Activated naive CD4-positive, alpha-beta T cell treated with anti-CD3 and anti-CD28 coated beads, Interleukin-2, amount 10 ng/mL, durations not matched to agents 7 days and 5 days (primary cell): ENCODE measurements around the gene ZMYND8.
"Not testable (repeated sequence)": the region's sequence is repeated elsewhere in the genome, so short reads cannot be mapped to it uniquely, and the experiment has no call there.

Source experiments
- CTCF ChIA-PET: fragments of 350-600 bp; sonication (Branson Sonifier 250); formaldehyde crosslinking; loops from one replicate; lab custom pipeline; 2021; ENCODE audit warnings: antibody characterized with exemption; lab: Charles Lee
- DNase-seq: peaks from one replicate; pipeline ENCODE4 v3.0.0-alpha.2; 2020
- H3K27ac Mint-ChIP-seq: one replicate; pipeline ENCODE4 v1.8.0; 2021; ENCODE audit warnings: mild to moderate bottlenecking, moderate library complexity, mixed read lengths
- H3K27me3 Mint-ChIP-seq: one replicate; pipeline ENCODE4 v1.8.0; 2021; ENCODE audit warnings: mild to moderate bottlenecking, mixed read lengths
- H3K36me3 Mint-ChIP-seq: one replicate; pipeline ENCODE4 v1.8.0; 2021; ENCODE audit warnings: mixed read lengths
- H3K4me1 Mint-ChIP-seq: one replicate; pipeline ENCODE4 v1.8.0; 2021; ENCODE audit warnings: mixed read lengths
- H3K4me3 Mint-ChIP-seq: one replicate; pipeline ENCODE4 v1.8.0; 2021; ENCODE audit warnings: mild to moderate bottlenecking, moderate library complexity, mixed read lengths
- H3K9me3 Mint-ChIP-seq: one replicate; pipeline ENCODE4 v1.8.0; 2021; ENCODE audit warnings: mixed read lengths

Gene ZMYND8

GRCh38 chr20:47245166-47245565, 111.3 kb downstream of the ZMYND8 start:
- not testable (repeated sequence) for H3K27ac Mint-ChIP-seq, H3K9me3 Mint-ChIP-seq, H3K4me3 Mint-ChIP-seq, H3K27me3 Mint-ChIP-seq, H3K4me1 Mint-ChIP-seq, DNase-seq
- H3K36me3 Mint-ChIP-seq: peaks cover 56% of the 10 kb centered on the region
- CTCF ChIA-PET: interaction anchor here (0.6 to 1.8 kb wide), 2 partner anchors 139 to 1118 kb away, joined by 3 to 4 read pairs; no protein-coding TSS in a partner anchor

- H3K9me3 Mint-ChIP-seq: no peaks in the 10 kb centered on the region
- CTCF ChIA-PET: interaction anchor here (0.6 to 1.8 kb wide), 2 partner anchors 140 to 1119 kb away, joined by 3 to 4 read pairs; no protein-coding TSS in a partner anchor
- no peaks in the 10 kb centered on the region for H3K27me3 Mint-ChIP-seq
- no peak overlapping the region for H3K27ac Mint-ChIP-seq
- H3K4me3 Mint-ChIP-seq: no peak overlapping the region
- no peak for DNase-seq
- H3K36me3 Mint-ChIP-seq: peaks cover 53% of the 10 kb centered on the region
- no peaks in the 10 kb centered on the region for H3K4me1 Mint-ChIP-seq
Observed at GRCh38 chr20:47244451-47244850, 112.0 kb downstream of the ZMYND8 start.

GRCh38 chr20:47243532-47244305, 112.8 kb downstream of the ZMYND8 start:
- no peak for DNase-seq
- CTCF ChIA-PET: interaction anchor here (2.1 kb wide), 1 partner anchor 140 kb away, joined by 7 read pairs; no protein-coding TSS in a partner anchor
- H3K27ac Mint-ChIP-seq: peak overlapping the region; percentile 61
- no peak overlapping the region for H3K4me3 Mint-ChIP-seq
- H3K4me1 Mint-ChIP-seq: no peaks in the 10 kb centered on the region
- H3K27me3 Mint-ChIP-seq: no peaks in the 10 kb centered on the region
- peaks cover 50% of the 10 kb centered on the region for H3K36me3 Mint-ChIP-seq
- no peaks in the 10 kb centered on the region for H3K9me3 Mint-ChIP-seq

- Mint-ChIP-seq H3K27ac (no peak overlapping the region), H3K27me3 (no peaks in the 10 kb centered on the region), H3K4me1 (no peaks in the 10 kb centered on the region), H3K9me3 (no peaks in the 10 kb centered on the region), H3K4me3 (no peak overlapping the region), H3K36me3 (peaks cover 52% of the 10 kb centered on the region)
- no peak for DNase-seq
- CTCF ChIA-PET: interaction anchor here (2.1 kb wide), 1 partner anchor 141 kb away, joined by 7 read pairs; no protein-coding TSS in a partner anchor
Observed at GRCh38 chr20:47243003-47243402, 113.5 kb downstream of the ZMYND8 start.

GRCh38 chr20:47241345-47241781, 115.1 kb downstream of the ZMYND8 start:
- CTCF ChIA-PET: no interaction called here
- Mint-ChIP-seq H3K36me3 (peaks cover 52% of the 10 kb centered on the region), H3K4me1 (no peaks in the 10 kb centered on the region), H3K4me3 (no peak overlapping the region), H3K9me3 (no peaks in the 10 kb centered on the region), H3K27ac (no peak overlapping the region), H3K27me3 (no peaks in the 10 kb centered on the region)
- no peak for DNase-seq

- CTCF ChIA-PET, H3K4me3 Mint-ChIP-seq, H3K27ac Mint-ChIP-seq, H3K9me3 Mint-ChIP-seq, H3K4me1 Mint-ChIP-seq, H3K27me3 Mint-ChIP-seq, DNase-seq: not testable (repeated sequence)
- peaks cover 50% of the 10 kb centered on the region for H3K36me3 Mint-ChIP-seq
Observed at GRCh38 chr20:47240096-47240495, 116.4 kb downstream of the ZMYND8 start.

GRCh38 chr20:47239719-47240067, 116.8 kb downstream of the ZMYND8 start:
- Mint-ChIP-seq H3K9me3 (no peaks in the 10 kb centered on the region), H3K4me3 (no peak overlapping the region), H3K27me3 (no peaks in the 10 kb centered on the region), H3K36me3 (peaks cover 50% of the 10 kb centered on the region), H3K27ac (no peak overlapping the region), H3K4me1 (no peaks in the 10 kb centered on the region)
- CTCF ChIA-PET: no interaction called here
- no peak for DNase-seq

- Mint-ChIP-seq H3K4me3 (no peak overlapping the region), H3K4me1 (no peaks in the 10 kb centered on the region), H3K36me3 (peaks cover 51% of the 10 kb centered on the region), H3K9me3 (no peaks in the 10 kb centered on the region), H3K27me3 (no peaks in the 10 kb centered on the region), H3K27ac (no peak overlapping the region)
- CTCF ChIA-PET: no interaction called here
- no peak for DNase-seq
Observed at GRCh38 chr20:47238780-47239718, 117.5 kb downstream of the ZMYND8 start.

- no peak overlapping the region for H3K27ac Mint-ChIP-seq
- no peaks in the 10 kb centered on the region for H3K27me3 Mint-ChIP-seq
- H3K9me3 Mint-ChIP-seq: no peaks in the 10 kb centered on the region
- H3K36me3 Mint-ChIP-seq: peaks cover 48% of the 10 kb centered on the region
- CTCF ChIA-PET: no interaction called here
- H3K4me3 Mint-ChIP-seq: no peak overlapping the region
- no peaks in the 10 kb centered on the region for H3K4me1 Mint-ChIP-seq
- no peak for DNase-seq
Observed at GRCh38 chr20:47237715-47238114, 118.8 kb downstream of the ZMYND8 start.

- DNase-seq: no peak
- H3K9me3 Mint-ChIP-seq: no peaks in the 10 kb centered on the region
- no peaks in the 10 kb centered on the region for H3K4me1 Mint-ChIP-seq
- CTCF ChIA-PET: interaction anchor here (0.6 to 1.2 kb wide), 2 partner anchors 20 to 148 kb away, joined by 3 to 4 read pairs; no protein-coding TSS in a partner anchor
- H3K27ac Mint-ChIP-seq: no peak overlapping the region
- H3K4me3 Mint-ChIP-seq: no peak overlapping the region
- no peaks in the 10 kb centered on the region for H3K27me3 Mint-ChIP-seq
- peaks cover 54% of the 10 kb centered on the region for H3K36me3 Mint-ChIP-seq
Observed at GRCh38 chr20:47236639-47236900, 119.9 kb downstream of the ZMYND8 start.

GRCh38 chr20:47235853-47236638, 120.5 kb downstream of the ZMYND8 start:
- Mint-ChIP-seq H3K4me1 (no peaks in the 10 kb centered on the region), H3K36me3 (peaks cover 54% of the 10 kb centered on the region), H3K9me3 (no peaks in the 10 kb centered on the region), H3K4me3 (no peak overlapping the region), H3K27me3 (no peaks in the 10 kb centered on the region), H3K27ac (no peak overlapping the region)
- CTCF ChIA-PET: interaction anchor here (0.6 to 2.5 kb wide), 4 partner anchors 19 to 497 kb away, joined by 3 to 6 read pairs (median 4); no protein-coding TSS in a partner anchor
- DNase-seq: no peak

- H3K4me3 Mint-ChIP-seq: no peak overlapping the region
- CTCF ChIA-PET: interaction anchor here (2.5 kb wide), 1 partner anchor 149 kb away, joined by 6 read pairs; no protein-coding TSS in a partner anchor
- no peak overlapping the region for H3K27ac Mint-ChIP-seq
- no peaks in the 10 kb centered on the region for H3K27me3 Mint-ChIP-seq
- H3K9me3 Mint-ChIP-seq: no peaks in the 10 kb centered on the region
- peaks cover 61% of the 10 kb centered on the region for H3K36me3 Mint-ChIP-seq
- no peaks in the 10 kb centered on the region for H3K4me1 Mint-ChIP-seq
- DNase-seq: no peak
Observed at GRCh38 chr20:47235111-47235510, 121.4 kb downstream of the ZMYND8 start.

- Mint-ChIP-seq H3K27me3 (no peaks in the 10 kb centered on the region), H3K27ac (no peak overlapping the region), H3K4me1 (no peaks in the 10 kb centered on the region), H3K4me3 (no peak overlapping the region), H3K36me3 (peaks cover 59% of the 10 kb centered on the region), H3K9me3 (no peaks in the 10 kb centered on the region)
- CTCF ChIA-PET: interaction anchor here (2.5 kb wide), 1 partner anchor 150 kb away, joined by 6 read pairs; no protein-coding TSS in a partner anchor
- DNase-seq: no peak
Observed at GRCh38 chr20:47233333-47234188, 122.9 kb downstream of the ZMYND8 start.
